ENCODE measurements around the gene MBD1.
A peak's percentile ranks its signal among the peaks of the same experiment; 100 is the strongest.

MBD1 gene, protein sequence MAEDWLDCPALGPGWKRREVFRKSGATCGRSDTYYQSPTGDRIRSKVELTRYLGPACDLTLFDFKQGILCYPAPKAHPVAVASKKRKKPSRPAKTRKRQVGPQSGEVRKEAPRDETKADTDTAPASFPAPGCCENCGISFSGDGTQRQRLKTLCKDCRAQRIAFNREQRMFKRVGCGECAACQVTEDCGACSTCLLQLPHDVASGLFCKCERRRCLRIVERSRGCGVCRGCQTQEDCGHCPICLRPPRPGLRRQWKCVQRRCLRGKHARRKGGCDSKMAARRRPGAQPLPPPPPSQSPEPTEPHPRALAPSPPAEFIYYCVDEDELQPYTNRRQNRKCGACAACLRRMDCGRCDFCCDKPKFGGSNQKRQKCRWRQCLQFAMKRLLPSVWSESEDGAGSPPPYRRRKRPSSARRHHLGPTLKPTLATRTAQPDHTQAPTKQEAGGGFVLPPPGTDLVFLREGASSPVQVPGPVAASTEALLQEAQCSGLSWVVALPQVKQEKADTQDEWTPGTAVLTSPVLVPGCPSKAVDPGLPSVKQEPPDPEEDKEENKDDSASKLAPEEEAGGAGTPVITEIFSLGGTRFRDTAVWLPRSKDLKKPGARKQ

DNA sequence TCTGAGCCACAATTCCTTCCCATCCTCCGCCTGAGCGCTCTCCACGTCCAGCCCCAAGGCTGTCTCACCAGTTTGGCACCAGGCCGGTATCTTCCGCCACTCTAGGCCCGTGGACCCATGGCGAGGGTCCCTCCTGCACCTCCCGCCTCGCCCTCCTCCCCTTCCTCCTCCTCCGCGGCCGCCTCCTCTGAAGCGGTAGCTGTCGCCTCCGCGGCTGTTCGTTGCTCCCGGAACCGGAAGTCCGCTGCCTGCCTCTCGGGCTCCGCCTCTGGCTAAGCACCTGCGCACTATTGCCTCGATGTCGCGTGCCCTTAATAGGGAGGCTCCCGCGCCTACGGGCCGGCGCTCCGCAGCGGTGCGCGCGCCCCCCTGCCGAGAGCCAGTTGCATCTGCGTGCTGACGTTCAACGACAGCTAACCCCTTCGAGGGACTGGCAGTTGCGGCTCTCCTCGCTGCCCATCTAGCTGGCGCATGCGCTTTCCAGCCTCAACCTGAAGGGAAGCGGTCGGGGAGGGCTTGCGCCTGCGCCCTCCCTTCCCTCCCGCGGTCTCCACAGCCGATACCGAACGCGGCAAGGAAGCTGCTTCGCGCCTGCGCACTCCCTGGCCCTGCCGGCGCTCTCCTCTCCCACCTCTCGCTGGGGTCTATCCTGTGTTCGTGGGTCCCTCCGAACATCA lies at the start of gene MBD1:
TSS of gene MBD1 (minus strand) at position 229 of the 677 bp plus-strand sequence. CDS start 1,531 bp downstream, outside the sequence.
- Histone ChIP-seq H3K9ac (ENCODE audit: low read length in 5 of 5) (peak within 1 kb of the TSS; percentile 73 to 100 (median 97)), H3K27me3 (ENCODE audit: control insufficient read depth in 5 of 5, insufficient read depth in 4 of 5, low read length in 5 of 5) (no peaks in the 10 kb centered on the region), H3K27ac (ENCODE audit: low read depth, low read length) (peak within 1 kb of the TSS; percentile 88), H3K36me3 (ENCODE audit: control insufficient read depth in 5 of 5, insufficient read depth in 5 of 5, low read length in 5 of 5) (peaks cover 4 to 63% (median 49%) of the 10 kb centered on the region in 5 donors), H3K9me3 (ENCODE audit: control insufficient read depth in 5 of 5, low read length in 5 of 5) (no peaks in the 10 kb centered on the region), H3K4me3 (ENCODE audit: low read depth in 1 of 5, low read length in 5 of 5) (peak within 1 kb of the TSS; percentile 92 to 100 (median 96)), H3K4me1 (ENCODE audit: control insufficient read depth in 5 of 5, insufficient read depth in 5 of 5, low read length in 5 of 5) (peaks cover 4 to 36% (median 30%) of the 10 kb centered on the region in 5 donors)

GRCh38 chr18:50330176-50330575 lies 48.9 kb upstream of the MBD1 start:
- H3K27me3 ChIP-seq (ENCODE audit: control insufficient read depth in 5 of 5, insufficient read depth in 4 of 5, low read length in 5 of 5), result peaks cover 0 to 3% (median 0%) of the 10 kb centered on the region in 5 donors
- H3K9me3 ChIP-seq (ENCODE audit: control insufficient read depth in 5 of 5, low read length in 5 of 5), result peaks cover 0 to 2% (median 0%) of the 10 kb centered on the region in 5 donors
- no peak overlapping the region for H3K9ac ChIP-seq (ENCODE audit: low read length in 5 of 5)

DNA sequence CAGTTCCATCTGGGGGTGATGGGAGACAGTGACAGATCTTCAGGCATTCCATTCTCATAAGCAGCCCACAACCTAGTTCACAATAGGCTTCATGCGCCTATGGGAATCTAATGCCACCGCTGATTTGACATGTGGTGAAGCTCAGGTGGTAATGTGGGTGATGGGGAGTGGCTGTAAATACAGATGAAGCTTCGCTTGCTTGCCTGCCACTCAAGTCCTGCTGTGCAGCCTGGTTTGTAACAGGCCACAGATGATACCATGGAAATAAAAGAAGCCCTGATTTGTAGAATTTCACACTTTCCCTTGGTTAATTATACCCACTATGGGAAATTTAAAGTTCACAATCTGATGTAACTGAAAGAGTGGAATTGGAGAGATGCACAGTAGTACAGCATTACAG lies 46.7 kb upstream of the MBD1 start:
- Histone ChIP-seq H3K4me3 (ENCODE audit: low read depth in 1 of 5, low read length in 5 of 5) (no peak overlapping the region), H3K36me3 (ENCODE audit: control insufficient read depth in 5 of 5, insufficient read depth in 5 of 5, low read length in 5 of 5) (no peaks in the 10 kb centered on the region), H3K9me3 (ENCODE audit: control insufficient read depth in 5 of 5, low read length in 5 of 5) (peaks cover 0 to 3% (median 0%) of the 10 kb centered on the region in 5 donors), H3K27ac (ENCODE audit: low read depth, low read length) (no peak overlapping the region), H3K4me1 (ENCODE audit: control insufficient read depth in 5 of 5, insufficient read depth in 5 of 5, low read length in 5 of 5) (no peaks in the 10 kb centered on the region), H3K27me3 (ENCODE audit: control insufficient read depth in 5 of 5, insufficient read depth in 4 of 5, low read length in 5 of 5) (peaks cover 0 to 3% (median 0%) of the 10 kb centered on the region in 5 donors), H3K9ac (ENCODE audit: low read length in 5 of 5) (no peak overlapping the region)

More at GRCh38 chr18:50330176-50330575, 48.9 kb upstream of the MBD1 start:
- Histone ChIP-seq H3K4me1 (ENCODE audit: control insufficient read depth in 5 of 5, insufficient read depth in 5 of 5, low read length in 5 of 5) (no peaks in the 10 kb centered on the region), H3K27ac (ENCODE audit: low read depth, low read length) (no peak overlapping the region), H3K4me3 (ENCODE audit: low read depth in 1 of 5, low read length in 5 of 5) (no peak overlapping the region), H3K36me3 (ENCODE audit: control insufficient read depth in 5 of 5, insufficient read depth in 5 of 5, low read length in 5 of 5) (no peaks in the 10 kb centered on the region)

DNA sequence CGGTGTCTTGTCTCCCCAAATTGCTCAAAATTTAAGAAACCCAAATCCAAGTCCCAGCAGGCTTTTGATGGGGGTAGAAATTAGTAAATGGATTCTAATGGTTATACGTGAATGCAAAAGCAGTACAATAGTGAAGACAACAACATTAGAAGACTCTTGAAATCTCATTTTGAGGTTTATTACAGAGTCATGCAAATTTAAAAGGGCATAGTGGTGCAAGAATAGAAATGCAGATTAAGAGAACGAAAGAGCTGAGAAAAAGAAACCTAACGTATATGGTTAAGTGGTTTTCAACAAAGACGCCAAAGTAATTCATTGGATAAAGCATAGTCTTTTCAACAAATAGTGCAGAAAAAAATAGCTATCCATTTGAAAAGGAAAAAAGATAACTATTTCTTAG lies 39.4 kb upstream of the MBD1 start:
- no peaks in the 10 kb centered on the region for H3K27me3 ChIP-seq (ENCODE audit: control insufficient read depth in 5 of 5, insufficient read depth in 4 of 5, low read length in 5 of 5)
- peaks cover 0 to 3% (median 0%) of the 10 kb centered on the region in 5 donors for H3K9me3 ChIP-seq (ENCODE audit: control insufficient read depth in 5 of 5, low read length in 5 of 5)
- H3K36me3 ChIP-seq (ENCODE audit: control insufficient read depth in 5 of 5, insufficient read depth in 5 of 5, low read length in 5 of 5), result no peaks in the 10 kb centered on the region
- no peak overlapping the region for H3K27ac ChIP-seq (ENCODE audit: low read depth, low read length)
- H3K9ac ChIP-seq (ENCODE audit: low read length in 5 of 5), result no peak overlapping the region
- no peaks in the 10 kb centered on the region for H3K4me1 ChIP-seq (ENCODE audit: control insufficient read depth in 5 of 5, insufficient read depth in 5 of 5, low read length in 5 of 5)
- H3K4me3 ChIP-seq (ENCODE audit: low read depth in 1 of 5, low read length in 5 of 5), result no peak overlapping the region

- no peak overlapping the region for H3K4me3 ChIP-seq (ENCODE audit: low read depth in 1 of 5, low read length in 5 of 5)
- H3K27me3 ChIP-seq (ENCODE audit: control insufficient read depth in 5 of 5, insufficient read depth in 4 of 5, low read length in 5 of 5), result peaks cover 0 to 9% (median 4%) of the 10 kb centered on the region in 5 donors
- no peak overlapping the region for H3K9ac ChIP-seq (ENCODE audit: low read length in 5 of 5)
- H3K36me3 ChIP-seq (ENCODE audit: control insufficient read depth in 5 of 5, insufficient read depth in 5 of 5, low read length in 5 of 5), result no peaks in the 10 kb centered on the region
- no peak overlapping the region for H3K27ac ChIP-seq (ENCODE audit: low read depth, low read length)
- H3K9me3 ChIP-seq (ENCODE audit: control insufficient read depth in 5 of 5, low read length in 5 of 5), result no peaks in the 10 kb centered on the region
- H3K4me1 ChIP-seq (ENCODE audit: control insufficient read depth in 5 of 5, insufficient read depth in 5 of 5, low read length in 5 of 5), result no peaks in the 10 kb centered on the region
These were observed 34.0 kb upstream of the MBD1 start for GRCh38 chr18:50315100-50315871.

GRCh38 chr18:50313873-50314460 lies 32.6 kb upstream of the MBD1 start:
- Histone ChIP-seq H3K9ac (ENCODE audit: low read length in 5 of 5) (no peak overlapping the region), H3K4me1 (ENCODE audit: control insufficient read depth in 5 of 5, insufficient read depth in 5 of 5, low read length in 5 of 5) (no peaks in the 10 kb centered on the region), H3K9me3 (ENCODE audit: control insufficient read depth in 5 of 5, low read length in 5 of 5) (no peaks in the 10 kb centered on the region), H3K4me3 (ENCODE audit: low read depth in 1 of 5, low read length in 5 of 5) (no peak overlapping the region), H3K27me3 (ENCODE audit: control insufficient read depth in 5 of 5, insufficient read depth in 4 of 5, low read length in 5 of 5) (peaks cover 0 to 9% (median 4%) of the 10 kb centered on the region in 5 donors), H3K36me3 (ENCODE audit: control insufficient read depth in 5 of 5, insufficient read depth in 5 of 5, low read length in 5 of 5) (no peaks in the 10 kb centered on the region), H3K27ac (ENCODE audit: low read depth, low read length) (no peak overlapping the region)

GRCh38 chr18:50313031-50313607 lies 31.8 kb upstream of the MBD1 start:
- H3K36me3 ChIP-seq (ENCODE audit: control insufficient read depth in 5 of 5, insufficient read depth in 5 of 5, low read length in 5 of 5), result no peaks in the 10 kb centered on the region
- H3K9me3 ChIP-seq (ENCODE audit: control insufficient read depth in 5 of 5, low read length in 5 of 5), result no peaks in the 10 kb centered on the region
- no peak overlapping the region for H3K27ac ChIP-seq (ENCODE audit: low read depth, low read length)
- H3K27me3 ChIP-seq (ENCODE audit: control insufficient read depth in 5 of 5, insufficient read depth in 4 of 5, low read length in 5 of 5), result peaks cover 0 to 9% (median 4%) of the 10 kb centered on the region in 5 donors
- no peak overlapping the region for H3K9ac ChIP-seq (ENCODE audit: low read length in 5 of 5)
- peaks cover 0 to 3% (median 1%) of the 10 kb centered on the region in 5 donors for H3K4me1 ChIP-seq (ENCODE audit: control insufficient read depth in 5 of 5, insufficient read depth in 5 of 5, low read length in 5 of 5)
- H3K4me3 ChIP-seq (ENCODE audit: low read depth in 1 of 5, low read length in 5 of 5), result no peak overlapping the region

DNA sequence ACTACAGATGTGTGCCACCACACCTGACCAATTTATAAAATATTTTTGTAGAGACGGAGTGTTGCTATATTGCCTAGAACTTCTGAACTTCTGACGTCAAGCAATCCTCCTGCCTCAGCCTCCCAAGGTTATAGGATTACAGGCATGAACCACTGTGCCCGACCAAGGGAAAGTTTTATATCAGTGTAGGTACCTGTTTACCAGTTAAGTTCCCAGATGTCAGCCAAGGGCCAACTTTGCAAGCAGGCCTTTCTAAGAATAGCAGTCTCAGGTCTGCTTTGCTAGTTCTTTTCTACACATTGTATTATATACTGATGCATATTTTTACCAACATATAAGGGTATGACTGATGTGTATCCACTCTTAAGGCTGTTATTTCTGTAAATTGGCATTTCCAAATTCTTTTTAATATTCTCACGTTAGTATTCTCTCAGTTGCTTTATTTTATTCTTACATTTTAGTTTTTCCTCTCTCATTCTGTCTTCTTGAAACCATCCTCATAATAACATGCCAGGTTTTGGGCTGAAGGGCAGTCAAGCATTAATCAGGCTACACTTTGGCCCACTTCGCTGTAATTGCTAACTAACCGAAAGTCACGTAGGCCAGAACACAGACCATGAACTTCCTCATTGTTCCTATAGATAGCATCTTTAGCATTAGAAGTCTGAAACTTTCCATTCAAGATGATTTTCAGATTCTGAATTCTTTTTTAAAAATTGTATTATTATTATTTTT lies 31.1 kb upstream of the MBD1 start:
- Histone ChIP-seq H3K36me3 (ENCODE audit: control insufficient read depth in 5 of 5, insufficient read depth in 5 of 5, low read length in 5 of 5) (no peaks in the 10 kb centered on the region), H3K9me3 (ENCODE audit: control insufficient read depth in 5 of 5, low read length in 5 of 5) (no peaks in the 10 kb centered on the region), H3K27me3 (ENCODE audit: control insufficient read depth in 5 of 5, insufficient read depth in 4 of 5, low read length in 5 of 5) (peaks cover 0 to 9% (median 4%) of the 10 kb centered on the region in 5 donors), H3K9ac (ENCODE audit: low read length in 5 of 5) (no peak overlapping the region), H3K27ac (ENCODE audit: low read depth, low read length) (no peak overlapping the region), H3K4me1 (ENCODE audit: control insufficient read depth in 5 of 5, insufficient read depth in 5 of 5, low read length in 5 of 5) (peaks cover 2 to 9% (median 6%) of the 10 kb centered on the region in 5 donors), H3K4me3 (ENCODE audit: low read depth in 1 of 5, low read length in 5 of 5) (no peak overlapping the region)
